Activated B cell treated with CpG ODN at 0.5 μM for 24 hours (primary cell): ENCODE measurements around the gene ROBO2. TPM values are rescaled to one million over a fixed set of nuclear protein-coding genes. Genes with fewer than 3 reads are reported as not detected.

Source experiments
- ATAC-seq: fragments of 200-7000 bp; cut with Tn5 transposase; one replicate; pipeline ENCODE4 v1.10.0; 2021; ENCODE audit warnings: low read depth, mild to moderate bottlenecking, moderate library complexity
- CTCF ChIA-PET: fragments of 350-600 bp; sonication (Branson Sonifier 250); formaldehyde crosslinking; loops from one replicate; lab custom pipeline; 2021; ENCODE audit warnings: antibody characterized with exemption; lab: Charles Lee
- POLR2A ChIA-PET: fragments of 350-600 bp; sonication (Branson Sonifier 250); formaldehyde crosslinking; loops from one replicate; lab custom pipeline; 2021; ENCODE audit warnings: antibody characterized with exemption; lab: Charles Lee
- DNase-seq: peaks from one replicate; pipeline ENCODE4 v3.0.0; 2022
- H3K27ac Mint-ChIP-seq: one replicate; pipeline ENCODE4 v1.8.0; 2020; ENCODE audit warnings: mixed read lengths
- H3K27me3 Mint-ChIP-seq: one replicate; pipeline ENCODE4 v1.8.0; 2021; ENCODE audit warnings: mixed read lengths
- H3K36me3 Mint-ChIP-seq: one replicate; pipeline ENCODE4 v1.8.0; 2021; ENCODE audit warnings: low read depth, mixed read lengths
- H3K4me1 Mint-ChIP-seq: one replicate; pipeline ENCODE4 v1.8.0; 2021; ENCODE audit warnings: mixed read lengths
- H3K4me3 Mint-ChIP-seq: one replicate; pipeline ENCODE4 v1.8.0; 2020; ENCODE audit warnings: mild to moderate bottlenecking, mixed read lengths
- H3K9me3 Mint-ChIP-seq: one replicate; pipeline ENCODE4 v1.8.0; 2020; ENCODE audit warnings: mixed read lengths
- CTCF ChIP-seq: fragments of 200-600 bp; IDR thresholded peaks from one replicate; pipeline ENCODE4 v1.8.0; 2022; ENCODE audit warnings: antibody characterized with exemption, mild to moderate bottlenecking
- intact Hi-C: fragments of 100-400 bp; cut with micrococcal nuclease; formaldehyde crosslinking; loops from one replicate; pipeline ENCODE4 v1.15.1; 2024
- total RNA-seq: library from RNA; stranded (reverse); gene quantifications from 2 replicates; pipeline ENCODE4 v1.2.3, GENCODE V29; 2022

ROBO2 gene
- total RNA-seq, 1 donor from 2014 or later = not detected

- no peaks in the 10 kb centered on the region for H3K27me3 Mint-ChIP-seq
- ATAC-seq = no peak
- H3K36me3 Mint-ChIP-seq = no peaks in the 10 kb centered on the region
- no peaks in the 10 kb centered on the region for H3K4me1 Mint-ChIP-seq
- DNase-seq = no peak
- no peak overlapping the region for H3K27ac Mint-ChIP-seq
- H3K4me3 Mint-ChIP-seq = no peak overlapping the region
- intact Hi-C loops = no loop called here
- H3K9me3 Mint-ChIP-seq = peaks cover 3% of the 10 kb centered on the region
- ChIA-PET POLR2A (no interaction called here), CTCF (no interaction called here)
- TF ChIP-seq CTCF = no peak
These were observed 23.5 kb downstream of the ROBO2 start for GRCh38 chr3:77063423-77063822.

GRCh38 chr3:77065750-77066149, 25.9 kb downstream of the ROBO2 start:
- H3K27me3 Mint-ChIP-seq = no peaks in the 10 kb centered on the region
- ChIA-PET CTCF (no interaction called here), POLR2A (no interaction called here)
- TF ChIP-seq CTCF = no peak
- H3K9me3 Mint-ChIP-seq = peaks cover 3% of the 10 kb centered on the region
- ATAC-seq (no peak), DNase-seq (no peak)
- H3K4me3 Mint-ChIP-seq = no peak overlapping the region
- intact Hi-C loops = no loop called here
- no peaks in the 10 kb centered on the region for H3K36me3 Mint-ChIP-seq
- H3K4me1 Mint-ChIP-seq = no peaks in the 10 kb centered on the region
- no peak overlapping the region for H3K27ac Mint-ChIP-seq

- Mint-ChIP-seq H3K27ac (no peak overlapping the region), H3K4me1 (no peaks in the 10 kb centered on the region), H3K27me3 (no peaks in the 10 kb centered on the region), H3K4me3 (no peak overlapping the region), H3K36me3 (no peaks in the 10 kb centered on the region), H3K9me3 (peaks cover 3% of the 10 kb centered on the region)
- ChIA-PET POLR2A (no interaction called here), CTCF (no interaction called here)
- intact Hi-C loops = no loop called here
- ATAC-seq = no peak
- no peak for DNase-seq
- no peak for TF ChIP-seq CTCF
These were observed 26.9 kb downstream of the ROBO2 start for GRCh38 chr3:77066829-77067228.

- DNase-seq = no peak
- Mint-ChIP-seq H3K9me3 (no peaks in the 10 kb centered on the region), H3K4me3 (no peak overlapping the region), H3K27ac (no peak overlapping the region), H3K27me3 (no peaks in the 10 kb centered on the region), H3K4me1 (no peaks in the 10 kb centered on the region), H3K36me3 (no peaks in the 10 kb centered on the region)
- CTCF ChIA-PET = no interaction called here
- intact Hi-C loops = no loop called here
- no peak for ATAC-seq
- TF ChIP-seq CTCF = no peak
- POLR2A ChIA-PET = no interaction called here
These were observed 28.9 kb downstream of the ROBO2 start for GRCh38 chr3:77068808-77069207.

- CTCF ChIA-PET = no interaction called here
- peaks cover 3% of the 10 kb centered on the region for H3K9me3 Mint-ChIP-seq
- intact Hi-C loops = no loop called here
These were observed 31.5 kb downstream of the ROBO2 start for GRCh38 chr3:77071364-77071763.

More at GRCh38 chr3:77071364-77071763, 31.5 kb downstream of the ROBO2 start:
- POLR2A ChIA-PET = no interaction called here
- Mint-ChIP-seq H3K4me3 (no peak overlapping the region), H3K27ac (no peak overlapping the region), H3K27me3 (no peaks in the 10 kb centered on the region), H3K36me3 (no peaks in the 10 kb centered on the region), H3K4me1 (no peaks in the 10 kb centered on the region)
- no peak for ATAC-seq
- DNase-seq = no peak
- TF ChIP-seq CTCF = no peak
